CD4-positive, alpha-beta T cell treated with Interleukin-17A for 1 hour (primary cell): Measurements from ENCODE around the gene TRIM46.

Source experiments
- DNase-seq: peaks from one replicate; pipeline ENCODE4 v3.0.0-alpha.2; 2020

Gene TRIM46

DNA sequence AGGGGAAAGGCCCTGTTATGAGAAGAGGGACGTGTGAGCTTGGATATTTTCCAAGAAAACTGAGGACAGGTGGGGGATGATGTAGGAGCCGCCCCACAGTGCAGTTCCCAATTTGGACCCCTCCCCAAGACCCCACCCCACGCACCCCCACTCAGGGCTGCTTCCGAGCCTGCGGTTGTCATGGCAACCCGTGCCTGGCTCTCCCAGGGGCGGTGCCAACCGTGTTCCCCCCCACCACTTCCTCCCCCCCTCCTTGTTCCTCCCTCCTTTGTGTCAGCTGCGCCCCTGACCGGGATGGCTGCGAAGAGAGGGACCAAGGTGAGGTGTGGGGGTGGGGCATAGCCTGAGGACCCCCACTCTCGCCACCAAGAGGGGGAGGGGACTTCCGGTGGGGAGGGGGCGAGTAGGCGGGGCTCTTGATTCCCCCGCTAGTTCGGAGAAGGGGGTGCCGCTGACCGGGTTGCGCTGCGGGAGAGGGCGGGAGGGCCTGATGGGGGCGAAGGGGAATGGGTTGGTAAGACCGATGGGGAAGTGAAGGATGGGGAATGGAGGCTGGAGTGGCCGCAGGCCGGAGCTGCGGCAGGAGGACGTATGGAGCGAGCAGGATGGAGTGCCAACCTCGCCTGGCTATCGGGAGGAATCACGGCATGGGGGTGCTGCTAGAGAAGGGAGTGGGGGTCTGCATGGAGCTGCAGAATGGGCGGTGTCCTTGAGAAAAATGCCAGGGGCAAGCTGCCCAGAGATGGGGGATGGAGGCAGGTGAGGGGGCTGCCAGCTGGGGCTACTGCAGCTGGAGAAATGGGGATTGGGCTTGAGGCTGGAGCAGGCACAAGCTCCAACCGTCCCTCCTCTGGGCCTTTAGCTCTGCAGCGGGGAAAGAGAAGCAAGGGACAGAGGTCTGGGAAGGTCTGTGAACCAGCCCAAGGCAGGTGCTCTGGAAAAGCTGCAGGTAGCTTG lies 953 bp downstream of the TRIM46 start:
- DNase-seq, result peak; percentile 74

DNA sequence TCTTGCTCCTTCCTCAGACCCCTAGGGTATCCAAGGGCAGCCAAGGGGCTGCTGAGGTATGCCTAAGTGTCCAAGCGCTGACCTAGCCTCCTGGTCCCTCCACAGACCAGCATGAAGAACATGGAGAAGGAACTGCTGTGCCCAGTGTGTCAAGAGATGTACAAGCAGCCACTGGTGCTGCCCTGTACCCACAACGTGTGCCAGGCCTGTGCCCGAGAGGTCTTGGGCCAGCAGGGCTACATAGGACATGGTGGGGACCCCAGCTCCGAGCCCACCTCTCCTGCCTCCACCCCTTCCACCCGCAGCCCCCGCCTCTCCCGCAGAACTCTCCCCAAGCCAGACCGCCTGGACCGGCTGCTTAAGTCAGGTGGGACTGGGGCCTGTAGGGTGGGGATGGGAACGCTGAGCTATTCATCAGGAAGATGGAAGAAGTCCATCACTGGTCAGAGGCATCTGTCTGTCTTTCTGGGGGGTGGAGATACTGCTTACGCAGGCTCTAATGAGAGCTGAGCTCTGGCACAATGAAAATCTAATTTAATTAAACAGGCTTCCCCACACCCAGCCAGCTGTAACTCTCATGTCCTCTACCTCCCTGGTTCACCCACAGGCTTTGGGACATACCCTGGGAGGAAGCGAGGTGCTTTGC lies 1.8 kb downstream of the TRIM46 start:
- DNase-seq, result no peak

- DNase-seq, result no peak
Measured at GRCh38 chr1:155175927-155176371, 2.3 kb downstream of the TRIM46 start.

- DNase-seq, result peak; percentile 86
Measured at GRCh38 chr1:155176544-155177071, 3.0 kb downstream of the TRIM46 start.

DNA sequence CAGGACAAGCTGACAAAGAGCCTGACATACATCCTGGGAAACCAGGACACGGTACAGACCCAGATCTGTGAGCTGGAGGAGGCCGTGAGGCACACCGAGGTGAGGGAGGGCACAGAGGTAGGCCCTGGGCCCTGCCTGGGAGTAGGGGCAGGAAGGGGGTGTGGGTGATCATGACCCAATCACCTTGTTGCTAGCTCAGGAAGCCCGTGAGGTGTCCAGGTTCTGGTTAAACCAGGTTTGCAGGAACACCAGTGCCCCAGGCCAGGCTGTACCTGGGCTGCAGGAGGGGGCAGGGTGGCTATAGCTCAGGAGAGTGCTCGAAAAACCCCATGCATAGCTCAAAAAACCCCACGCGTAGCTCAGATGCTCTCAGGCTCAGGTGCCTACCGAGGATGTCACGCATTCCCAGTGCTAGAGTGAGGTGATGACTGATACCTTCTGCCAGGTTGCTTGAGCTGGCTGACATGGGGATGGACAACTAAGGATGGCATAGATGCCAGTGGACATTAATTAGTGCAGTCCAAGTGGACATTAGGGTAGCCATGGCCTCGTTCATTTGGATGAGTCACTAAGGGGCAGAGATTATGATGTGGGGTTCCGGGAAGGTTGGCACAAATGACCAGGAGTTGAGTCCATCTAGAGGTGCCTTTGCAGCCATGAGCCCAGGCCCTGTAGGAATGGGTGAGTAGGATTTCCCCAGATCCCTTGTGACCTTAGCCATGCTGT lies 3.7 kb downstream of the TRIM46 start:
- no peak for DNase-seq

DNA sequence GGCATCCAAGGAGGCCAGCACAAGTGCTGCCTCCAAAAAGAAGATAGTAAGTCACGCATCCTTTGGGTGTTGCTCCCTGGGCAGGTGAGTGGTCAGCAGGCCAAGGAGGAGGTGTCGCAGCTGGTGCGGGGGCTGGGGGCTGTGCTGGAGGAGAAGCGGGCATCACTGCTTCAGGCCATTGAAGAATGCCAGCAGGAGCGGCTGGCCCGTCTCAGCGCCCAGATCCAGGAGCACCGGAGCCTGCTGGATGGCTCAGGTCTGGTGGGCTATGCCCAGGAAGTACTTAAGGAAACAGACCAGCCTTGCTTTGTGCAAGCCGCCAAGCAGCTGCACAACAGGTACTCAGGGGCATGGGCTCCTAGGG lies 4.3 kb downstream of the TRIM46 start:
- DNase-seq, result no peak

GRCh38 chr1:155178441-155179111 lies 4.9 kb downstream of the TRIM46 start:
- no peak for DNase-seq

GRCh38 chr1:155179112-155180031 lies 5.7 kb downstream of the TRIM46 start:
- DNase-seq, result no peak

GRCh38 chr1:155181371-155182051 lies 7.9 kb downstream of the TRIM46 start:
- DNase-seq, result no peak

- DNase-seq, result no peak
Measured at GRCh38 chr1:155182052-155182550, 8.5 kb downstream of the TRIM46 start.

DNA sequence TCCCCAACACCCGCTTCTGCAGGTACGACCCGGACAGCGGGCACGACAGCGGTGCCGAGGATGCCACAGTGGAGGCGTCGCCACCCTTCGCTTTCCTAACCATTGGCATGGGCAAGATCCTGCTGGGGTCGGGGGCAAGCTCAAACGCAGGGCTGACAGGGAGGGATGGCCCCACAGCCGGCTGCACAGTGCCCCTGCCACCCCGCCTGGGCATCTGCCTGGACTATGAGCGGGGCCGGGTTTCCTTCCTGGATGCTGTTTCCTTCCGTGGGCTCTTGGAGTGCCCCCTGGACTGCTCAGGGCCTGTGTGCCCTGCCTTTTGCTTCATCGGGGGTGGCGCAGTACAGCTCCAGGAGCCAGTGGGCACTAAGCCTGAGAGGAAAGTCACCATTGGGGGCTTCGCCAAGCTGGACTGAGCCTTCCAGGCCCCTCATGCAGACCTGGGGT lies 10.1 kb downstream of the TRIM46 start:
- DNase-seq, result no peak

DNA sequence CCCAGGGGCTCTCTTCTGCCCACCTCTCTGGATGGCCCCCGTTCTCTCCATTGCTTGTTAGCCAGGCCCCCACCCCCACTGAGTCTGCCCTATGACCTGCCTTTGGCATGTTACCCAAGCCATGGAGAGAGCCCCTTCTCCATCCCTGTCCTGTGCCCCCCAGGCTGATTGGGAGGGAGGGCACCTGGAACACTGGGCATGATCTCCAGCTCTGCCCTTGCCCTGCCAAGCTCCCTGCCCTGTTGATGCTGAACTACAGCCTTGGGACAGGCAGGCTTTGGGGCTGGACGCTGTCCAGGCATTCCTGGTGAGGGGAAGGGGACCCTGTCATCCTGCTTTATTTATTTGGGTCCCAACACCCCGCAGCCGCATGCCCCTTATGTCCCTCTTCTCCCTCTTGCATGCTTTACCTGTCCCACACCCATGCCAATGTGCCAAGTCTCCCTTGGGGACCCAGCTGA lies 10.7 kb downstream of the TRIM46 start:
- DNase-seq, result no peak

DNA sequence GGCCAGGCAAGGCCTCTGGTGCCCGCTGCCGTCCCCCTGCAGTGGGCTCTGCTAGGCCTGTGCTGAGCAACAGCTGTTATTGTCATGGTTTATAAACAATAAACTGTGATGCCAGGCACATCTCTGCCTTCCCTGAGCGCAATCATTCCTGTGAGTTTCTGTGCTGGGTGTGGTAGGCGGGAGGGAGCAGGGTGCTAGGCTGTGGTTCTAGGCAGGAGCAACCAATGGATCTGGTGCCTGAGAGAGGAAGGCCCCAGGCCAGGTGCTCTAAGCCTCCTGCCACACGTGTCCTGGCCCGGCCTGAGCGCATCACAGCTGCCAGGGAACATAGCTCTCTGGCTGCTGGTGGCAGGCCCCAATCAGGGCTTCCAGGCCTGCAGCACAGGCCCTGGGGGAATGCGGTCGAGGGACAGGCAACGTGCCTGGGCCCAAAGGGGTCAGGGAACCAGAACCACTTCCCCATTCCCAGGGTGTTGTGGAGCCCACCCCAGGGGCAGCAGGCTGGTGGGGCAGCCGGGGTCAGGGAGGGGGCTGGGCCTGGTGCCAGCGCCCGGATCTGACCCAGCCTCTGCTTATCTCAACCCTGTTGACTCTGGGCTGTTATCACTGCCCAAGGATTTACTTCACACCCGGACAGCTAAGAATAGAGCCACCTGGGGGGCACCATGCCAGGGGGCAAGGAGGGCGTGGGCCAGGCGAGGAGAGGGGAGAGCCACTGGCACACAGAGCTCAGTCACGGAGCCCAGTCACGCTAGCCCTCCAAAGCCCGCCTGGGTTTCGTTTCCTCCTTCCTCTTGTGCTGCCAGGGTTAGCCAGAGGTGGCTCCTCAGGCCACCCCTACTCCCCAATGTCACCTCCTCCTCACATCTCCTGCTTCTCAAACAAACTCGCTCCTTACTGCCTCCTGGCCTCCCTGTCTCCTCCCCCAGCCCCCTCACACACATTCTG lies 11.5 kb downstream of the TRIM46 start:
- DNase-seq, result no peak

GRCh38 chr1:155185783-155186066 lies 12.1 kb downstream of the TRIM46 start:
- DNase-seq, result no peak

DNA sequence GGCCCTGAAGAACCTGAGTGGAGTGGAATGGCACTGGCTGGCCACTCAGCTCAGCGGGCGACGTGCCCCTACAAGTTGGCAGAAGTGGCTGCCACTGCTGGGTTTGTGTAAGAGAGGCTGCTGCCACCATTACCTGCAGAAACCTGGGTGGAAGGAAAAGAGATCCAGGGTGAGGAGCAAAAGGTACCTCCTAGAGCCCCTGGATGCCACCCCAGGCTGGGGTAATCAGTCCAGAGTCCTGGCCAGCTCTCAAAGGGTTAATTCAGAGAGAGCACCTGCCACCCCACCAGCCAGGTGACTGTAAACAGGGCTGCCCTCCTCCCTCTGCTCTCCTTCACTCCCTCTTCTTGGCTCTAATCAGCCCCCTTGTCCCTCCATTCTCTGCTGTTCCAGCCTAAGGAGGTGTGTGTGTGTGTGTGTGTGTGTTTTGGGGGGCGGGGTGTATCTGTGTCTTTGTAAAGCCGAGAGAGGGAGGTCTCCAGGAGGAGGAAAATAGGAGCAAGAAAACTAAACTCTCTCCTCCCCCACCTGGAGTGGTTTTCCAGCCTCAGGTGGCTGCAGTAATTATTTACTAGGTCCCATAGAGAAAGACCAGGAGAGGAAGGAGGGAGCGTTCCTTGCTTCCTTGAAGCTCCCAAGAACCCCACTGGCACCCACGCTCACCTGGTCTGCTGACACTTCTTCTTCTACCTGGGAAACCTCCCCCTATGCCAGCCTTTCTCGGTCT lies 12.6 kb downstream of the TRIM46 start:
- no peak for DNase-seq

DNA sequence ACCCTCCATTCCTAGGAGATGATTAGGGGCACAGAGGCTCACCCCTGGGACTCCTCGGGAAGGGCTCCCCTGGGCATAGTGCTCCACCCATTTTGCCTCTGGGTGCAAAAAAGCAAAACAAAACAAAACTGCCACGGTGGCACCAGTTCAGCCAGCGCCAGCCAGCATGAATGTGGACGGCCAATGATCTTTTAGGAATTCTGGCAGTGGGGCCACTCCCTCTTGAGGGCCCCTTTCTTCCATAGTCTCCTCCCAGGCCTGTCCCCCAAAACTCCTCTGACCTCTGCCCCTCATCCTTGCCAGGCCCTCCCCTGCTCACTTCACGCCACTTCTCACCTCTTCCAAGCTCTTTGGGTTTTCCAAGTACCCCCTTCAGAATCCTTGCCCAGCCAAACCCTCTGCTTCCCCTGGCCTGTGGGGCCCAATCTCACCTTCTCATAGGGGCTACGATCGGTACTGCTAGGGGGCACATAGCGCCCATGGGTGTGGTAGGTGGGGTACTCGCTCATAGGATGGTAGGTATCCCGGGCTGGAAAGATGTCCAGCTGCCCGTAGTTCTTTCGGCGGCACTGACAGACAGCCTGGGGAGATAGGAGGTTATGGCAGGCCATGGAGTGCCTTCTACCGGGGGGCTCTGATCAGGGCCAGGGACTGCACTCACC lies 13.3 kb downstream of the TRIM46 start:
- no peak for DNase-seq

GRCh38 chr1:155187456-155187891 lies 13.8 kb downstream of the TRIM46 start:
- DNase-seq, result no peak

DNA sequence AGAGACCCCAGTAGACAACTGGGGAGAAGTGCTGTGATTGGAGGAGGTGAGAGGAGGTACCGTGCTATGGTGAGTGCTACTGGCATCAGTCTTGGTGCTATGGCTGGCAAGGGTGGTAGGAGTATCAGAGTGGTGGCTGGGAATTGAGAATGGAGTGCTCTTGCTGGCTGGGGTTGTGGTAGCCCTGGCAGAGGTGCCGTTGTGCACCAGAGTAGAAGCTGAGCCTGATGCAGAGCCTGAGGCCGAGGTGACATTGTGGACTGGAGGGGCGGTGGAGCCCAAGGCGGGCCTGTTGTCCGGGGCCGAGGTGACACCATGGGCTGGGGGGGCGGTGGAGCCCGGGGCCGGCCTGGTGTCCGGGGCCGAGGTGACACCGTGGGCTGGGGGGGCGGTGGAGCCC lies 14.6 kb downstream of the TRIM46 start:
- DNase-seq, result no peak
